Activated CD8-positive, alpha-beta memory T cell treated with anti-CD3 and anti-CD28 coated beads for 1 hour (primary cell): ENCODE data around the gene ZNF771.
A peak's percentile ranks its signal among the peaks of the same experiment; 100 is the strongest.

ENCODE experiments used
- DNase-seq, 2 donors: peaks; one replicate each; pipeline ENCODE4 v3.0.0-alpha.2; 2020; ENCODE audit warnings: low read depth in 1 of 2; ENCODE audit errors: extremely low read depth in 1 of 2

ZNF771 gene

DNA sequence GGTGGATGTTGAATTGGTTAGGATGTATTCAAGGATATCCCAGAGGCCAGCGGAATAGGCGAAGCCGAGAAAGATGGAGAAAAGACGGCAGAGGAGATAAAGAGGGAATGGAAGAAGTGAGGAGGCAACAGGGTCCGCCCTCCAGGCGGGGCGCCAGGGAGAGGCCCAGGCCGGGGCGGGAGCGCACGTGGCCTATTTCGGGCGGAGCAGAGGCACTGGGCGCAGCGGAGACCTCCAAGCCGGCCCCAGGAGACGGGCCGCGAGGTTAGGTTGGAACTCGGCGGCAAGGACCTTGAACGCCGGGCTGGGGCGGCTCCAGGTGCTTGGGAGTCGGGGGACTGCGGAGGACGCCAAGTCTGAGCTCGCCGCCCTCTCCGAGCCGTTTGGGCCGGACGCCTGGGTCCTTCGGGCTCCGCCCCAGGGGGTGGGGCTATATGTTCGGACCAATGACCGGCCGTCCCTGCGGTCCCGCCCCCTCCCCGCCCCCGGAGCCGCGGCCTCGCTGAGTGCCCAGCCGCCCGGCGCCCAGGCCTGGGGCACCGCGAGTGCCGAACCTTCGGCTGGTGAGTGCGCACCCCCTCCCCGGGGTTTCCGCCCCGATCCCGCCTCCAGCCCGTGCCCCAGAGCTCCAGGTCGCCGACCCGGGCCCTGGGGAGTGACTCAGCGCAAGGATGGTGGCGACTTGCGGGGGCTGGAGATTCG lies at the start of gene ZNF771:
TSS of gene ZNF771 (plus strand) at position 505 of the 702 bp plus-strand sequence. CDS start 448 bp downstream, outside the sequence.
- DNase-seq = peak; percentile 60 to 84

DNA sequence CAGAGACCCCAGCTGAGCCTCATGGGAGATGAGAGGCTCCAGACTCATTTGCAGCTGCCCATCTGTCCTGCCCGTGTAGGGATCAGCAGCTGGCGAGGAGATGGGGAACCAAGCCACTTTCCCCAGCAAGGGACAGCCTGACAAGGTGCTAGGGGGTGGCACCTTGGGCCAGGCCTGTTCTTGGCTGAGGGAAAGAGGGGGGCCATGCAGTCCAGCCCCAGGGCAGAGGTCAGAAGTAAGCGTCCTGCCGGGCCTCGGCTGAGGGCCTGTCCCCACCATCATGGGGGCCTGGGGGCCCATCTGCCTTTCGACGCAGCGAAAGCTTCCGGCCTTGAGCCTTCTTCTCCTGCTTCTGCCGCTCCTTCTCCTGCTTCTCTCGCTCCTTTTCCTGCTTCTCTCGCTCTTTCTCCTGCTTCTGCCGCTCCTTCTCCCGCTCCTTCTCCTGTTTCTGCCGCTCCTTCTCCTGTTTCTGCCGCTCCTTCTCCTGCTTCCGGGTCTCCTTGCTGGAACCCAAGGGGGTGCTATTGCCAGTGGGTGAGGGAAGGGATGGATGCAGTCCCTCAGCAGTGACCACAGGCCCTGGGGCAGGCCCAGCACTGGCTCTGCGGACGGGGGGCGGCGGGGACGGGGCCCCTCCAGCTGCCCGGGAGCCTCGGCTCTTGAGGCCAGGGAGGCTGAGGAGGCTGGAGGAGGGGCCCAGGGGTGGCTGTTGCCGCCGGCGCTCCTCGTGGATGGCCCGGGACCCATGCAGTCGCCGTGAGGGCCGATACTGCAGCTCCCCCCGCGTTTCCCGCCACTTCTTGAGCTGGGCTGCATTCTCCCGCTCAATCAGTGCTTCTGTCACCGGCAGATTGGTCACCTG lies 49.5 kb upstream of the ZNF771 start:
- no peak for DNase-seq

DNA sequence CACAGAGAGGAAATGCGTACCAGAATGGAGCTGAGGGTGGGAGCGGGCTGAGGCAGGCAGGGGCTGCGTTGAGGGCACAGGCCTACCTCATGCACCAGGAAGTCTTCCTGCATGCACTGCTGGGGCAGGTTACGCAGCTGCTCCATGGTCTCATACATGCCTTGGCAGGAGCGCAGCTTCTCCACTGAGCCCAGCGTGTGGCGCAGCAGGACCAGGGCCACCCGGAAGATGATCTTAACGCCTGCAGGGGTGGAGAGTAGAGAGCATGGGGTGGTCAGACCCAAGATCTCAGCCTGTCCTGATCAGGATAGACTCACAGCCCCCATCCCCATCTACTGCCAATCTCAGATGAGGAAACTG lies 48.8 kb upstream of the ZNF771 start:
- no peak for DNase-seq

DNA sequence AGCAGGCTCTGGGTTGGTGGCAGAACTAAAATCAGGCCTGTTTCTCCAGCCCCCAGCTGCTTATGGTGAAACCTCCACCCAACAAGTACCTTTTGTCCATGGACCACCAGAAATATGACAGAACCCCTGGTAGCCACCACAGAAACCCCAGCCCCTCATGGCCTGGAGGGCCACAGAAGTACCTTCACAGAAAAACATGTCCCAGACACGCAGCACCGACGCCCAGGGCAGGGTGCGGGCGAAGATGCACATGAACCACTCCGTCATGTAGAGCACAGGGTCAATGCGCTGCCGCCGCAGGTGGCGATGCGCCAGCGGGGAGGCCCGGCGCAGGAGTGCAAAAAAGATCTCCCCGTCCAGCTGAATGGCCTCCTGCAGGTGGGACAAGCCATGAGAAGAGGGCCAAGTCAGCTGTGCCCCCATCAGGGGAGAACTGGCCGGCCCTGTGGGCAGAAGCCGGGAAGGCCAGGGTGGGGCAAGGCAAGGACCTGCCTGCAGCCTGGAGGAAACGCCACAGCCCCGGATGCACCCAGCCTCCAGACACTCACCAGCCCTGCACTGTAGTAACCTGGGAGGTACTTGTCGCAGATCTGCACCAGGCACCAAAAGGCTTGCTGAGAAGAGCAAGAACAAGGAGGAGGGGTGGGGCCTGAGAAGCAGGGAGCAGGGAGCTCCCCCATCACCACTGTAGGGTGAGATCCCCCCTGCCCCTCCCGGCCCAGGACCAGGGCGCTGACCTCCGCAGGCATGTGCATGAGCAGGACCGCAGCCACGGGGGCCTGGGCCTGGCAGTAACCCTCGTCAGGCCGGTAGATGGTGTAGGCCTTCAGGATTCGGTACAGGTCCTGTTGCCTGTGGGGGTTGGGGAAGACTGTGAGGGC lies 48.2 kb upstream of the ZNF771 start:
- DNase-seq = no peak

DNA sequence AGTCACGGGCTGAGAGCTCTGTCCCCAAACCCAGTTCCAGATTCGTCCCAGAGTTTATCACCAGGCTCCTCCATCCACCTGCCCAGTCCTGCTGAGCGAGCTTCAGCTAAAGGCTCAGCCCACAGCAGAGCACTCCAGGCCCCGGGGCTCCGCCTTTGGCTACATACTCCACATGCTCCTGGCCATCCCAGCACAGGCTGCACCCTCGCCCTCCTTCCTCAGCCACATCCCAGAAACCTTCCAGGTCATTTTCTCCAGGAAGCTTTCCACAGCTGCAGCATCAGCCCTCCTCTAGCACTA lies 47.6 kb upstream of the ZNF771 start:
- DNase-seq = no peak

DNA sequence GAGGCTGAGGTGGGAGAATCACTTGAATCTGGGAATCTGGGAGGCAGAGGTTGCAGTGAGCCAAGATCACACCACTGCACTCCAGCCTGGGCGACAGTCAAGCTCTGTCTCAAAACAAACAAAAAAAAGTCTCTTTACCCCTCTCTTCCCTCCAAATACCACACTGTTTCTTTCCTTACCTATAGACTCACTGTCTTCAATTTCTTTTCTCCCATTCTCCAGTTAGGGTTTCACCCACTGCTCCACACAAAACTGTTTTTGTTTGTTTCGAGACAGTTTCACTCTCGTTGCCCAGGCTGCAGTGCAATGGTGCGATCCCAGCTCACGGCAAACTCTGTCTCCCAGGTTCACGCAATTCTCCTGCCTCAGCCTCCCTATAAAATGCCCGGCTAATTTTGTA lies 46.2 kb upstream of the ZNF771 start:
- DNase-seq = no peak

DNA sequence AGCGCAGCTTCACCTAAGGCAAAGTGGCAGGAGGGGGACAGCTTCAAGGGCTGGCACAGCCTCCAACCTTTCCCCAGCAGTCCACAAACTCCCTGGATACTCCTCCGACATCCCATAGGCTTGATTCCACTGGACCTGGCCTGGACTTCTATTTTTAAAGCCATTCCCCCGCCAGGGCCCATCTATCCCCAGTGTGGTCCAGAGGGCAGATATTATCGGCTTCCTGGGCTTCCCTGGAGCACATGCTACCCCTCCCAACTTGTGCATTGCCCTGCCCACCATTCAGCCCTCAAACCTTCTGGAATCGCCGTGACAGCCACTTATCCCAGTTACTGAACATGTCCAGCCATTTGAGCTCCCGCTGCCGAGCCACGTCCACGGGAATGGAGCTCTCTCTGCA lies 42.2 kb upstream of the ZNF771 start:
- DNase-seq = no peak

DNA sequence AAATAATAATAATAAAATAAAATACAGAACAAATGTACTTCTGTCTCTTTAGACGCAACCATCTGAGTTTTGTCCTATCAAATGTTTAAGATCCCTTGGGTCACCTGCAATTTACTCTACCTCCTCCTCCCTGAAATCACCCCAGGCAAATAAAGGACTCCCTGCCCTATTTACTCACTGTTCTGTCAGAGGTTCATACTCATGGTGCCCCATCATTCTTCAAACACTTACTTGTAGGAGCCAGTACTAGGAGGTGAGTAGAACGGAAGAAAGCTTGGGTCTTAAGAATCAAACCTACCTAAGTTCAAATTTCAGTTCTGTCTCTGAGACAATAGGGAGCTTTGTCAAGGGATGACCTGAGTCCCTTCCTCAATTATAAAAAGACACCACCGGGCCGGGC lies 40.9 kb upstream of the ZNF771 start:
- no peak for DNase-seq

DNA sequence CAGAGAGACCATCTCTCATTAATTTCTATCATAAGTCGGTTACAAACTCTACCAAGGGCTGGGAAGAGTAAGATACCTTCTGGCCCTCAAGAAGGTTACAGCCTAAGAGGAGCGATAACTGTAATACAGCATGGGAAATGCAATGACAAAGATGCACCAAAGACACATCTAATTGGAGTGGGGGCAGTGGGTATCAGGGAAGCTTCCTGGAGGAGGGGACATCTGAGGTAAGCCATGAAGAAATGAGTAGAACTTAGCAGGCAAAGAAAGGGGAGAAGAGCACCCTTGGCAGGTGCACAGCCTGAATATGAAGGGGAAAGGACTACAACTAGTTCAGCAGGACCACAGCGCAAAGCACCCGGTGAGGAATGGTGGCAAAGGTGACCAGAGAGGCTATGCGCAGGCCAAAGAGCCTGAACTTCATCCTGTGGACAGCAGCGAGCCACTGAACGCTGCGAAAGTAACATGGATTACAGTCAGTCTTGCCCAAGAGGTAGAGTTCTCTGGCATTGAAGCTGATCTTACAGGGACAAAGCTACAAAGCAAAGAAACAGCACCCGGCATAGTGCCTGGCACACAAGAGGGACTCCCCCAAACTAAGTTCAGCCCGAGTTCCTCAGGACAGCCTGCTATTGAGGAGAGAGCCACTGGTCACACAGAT lies 39.9 kb upstream of the ZNF771 start:
- no peak for DNase-seq

DNA sequence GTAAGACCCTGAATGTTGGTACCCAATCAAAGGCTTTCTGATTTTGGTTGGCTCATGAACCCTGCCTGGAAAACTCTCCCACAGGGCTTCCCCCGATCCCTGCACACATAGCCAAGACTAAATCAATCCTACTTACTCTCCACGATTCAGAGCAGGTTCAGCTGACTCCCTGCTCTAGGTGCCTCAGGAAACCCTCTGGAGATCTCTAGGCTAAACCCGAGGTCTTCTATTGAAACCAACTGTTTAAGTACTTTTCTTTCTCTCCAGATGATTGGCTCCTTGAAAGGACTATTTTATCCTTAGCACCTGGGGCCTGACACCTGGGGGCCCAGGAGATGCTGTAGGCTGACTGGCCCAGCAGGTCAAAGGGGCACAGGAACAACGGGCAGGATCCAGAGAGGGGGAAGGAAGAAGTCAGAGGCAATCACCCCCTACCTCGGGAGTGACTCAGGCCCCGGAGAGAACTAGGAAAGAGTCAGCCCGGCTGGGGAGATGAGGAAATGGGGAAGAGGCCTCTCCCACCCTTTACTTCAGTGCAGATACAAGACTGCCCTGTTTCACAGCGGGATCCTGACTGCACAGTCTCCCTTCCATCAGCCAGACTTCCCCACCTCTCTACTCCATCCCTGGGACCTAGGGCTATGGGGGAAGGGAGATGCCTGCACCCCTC lies 39.1 kb upstream of the ZNF771 start:
- DNase-seq = no peak

DNA sequence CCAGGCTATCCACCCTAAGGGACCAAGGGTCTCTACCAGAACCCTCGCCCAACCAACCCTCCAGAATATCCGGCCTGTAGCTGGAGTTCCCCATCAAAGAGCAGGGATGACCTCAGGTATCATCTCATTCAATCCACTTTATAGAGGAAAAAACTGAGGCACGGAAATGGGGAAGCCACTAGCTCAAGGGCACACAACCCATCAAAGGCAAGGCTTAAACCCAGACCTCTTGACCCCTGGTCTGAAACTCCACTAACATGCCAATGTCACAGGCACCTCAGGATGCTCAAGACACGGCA lies 38.7 kb upstream of the ZNF771 start:
- no peak for DNase-seq

DNA sequence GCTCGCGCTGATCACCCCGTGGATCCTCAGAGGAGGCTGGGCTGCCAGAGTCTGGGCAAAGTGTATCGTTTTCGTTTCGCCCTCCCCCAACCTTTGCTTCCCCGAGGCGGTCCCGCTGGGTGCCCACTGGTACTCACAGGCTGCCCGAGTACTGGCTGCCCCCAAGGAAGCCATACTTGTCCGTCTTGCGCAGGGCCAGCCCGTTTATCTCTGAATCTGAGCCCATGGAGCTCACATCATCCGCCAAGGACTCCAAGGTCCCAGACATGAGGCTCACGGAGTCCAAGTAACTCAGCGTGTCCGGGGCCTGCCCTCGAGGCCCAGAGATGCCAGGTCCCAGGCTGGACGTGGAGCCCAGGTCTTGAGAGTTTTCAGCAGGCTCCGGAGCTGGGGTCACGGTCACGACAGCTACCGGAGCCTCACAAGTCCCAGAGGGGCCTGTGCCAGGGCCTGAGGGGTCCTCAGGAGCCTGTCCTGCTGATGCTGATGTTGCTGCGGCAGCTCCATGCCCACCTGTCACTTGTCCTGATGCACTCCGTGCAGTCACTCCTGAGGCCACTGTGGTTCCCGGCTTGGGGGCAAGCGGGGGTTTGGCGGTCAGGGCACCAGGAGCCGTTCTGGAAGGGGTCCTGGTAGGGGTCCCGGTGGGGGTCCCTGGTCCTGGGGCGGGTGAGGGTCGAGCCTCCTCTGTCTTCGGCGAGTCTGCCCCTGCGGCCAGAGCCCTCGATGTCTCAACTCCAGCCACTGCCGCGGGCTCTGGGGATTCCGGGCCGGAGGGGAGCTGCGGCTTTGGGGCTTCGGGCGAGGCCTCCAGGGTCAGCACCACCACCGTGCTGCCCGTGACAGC lies 38.1 kb upstream of the ZNF771 start:
- DNase-seq = no peak

DNA sequence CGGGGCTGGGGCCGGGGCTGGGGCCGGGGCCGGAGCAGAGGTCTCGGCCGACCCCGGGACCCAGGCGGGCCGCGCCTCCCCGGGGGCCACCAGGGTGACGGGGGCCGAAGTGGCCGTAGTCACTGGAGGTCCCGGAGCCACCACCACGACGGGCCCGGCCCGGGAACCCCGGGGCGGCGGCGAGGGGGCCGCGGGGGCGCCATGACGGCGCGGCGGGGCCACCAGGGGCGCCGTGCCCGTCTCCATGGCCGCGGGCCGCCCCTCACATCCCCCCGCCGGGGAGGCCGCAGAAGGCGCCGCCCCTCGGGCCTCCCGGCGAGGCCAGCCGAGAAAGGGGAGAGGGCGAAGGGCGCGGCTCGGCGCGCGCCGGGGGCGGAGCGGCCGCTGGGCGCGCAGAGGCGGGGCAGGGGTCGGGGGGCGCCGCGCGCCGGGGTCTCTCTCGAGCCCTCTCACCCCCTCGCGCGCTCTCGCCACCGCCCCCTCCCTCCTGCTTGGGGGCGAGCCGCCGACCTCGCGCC lies 37.4 kb upstream of the ZNF771 start:
- DNase-seq = no peak

DNA sequence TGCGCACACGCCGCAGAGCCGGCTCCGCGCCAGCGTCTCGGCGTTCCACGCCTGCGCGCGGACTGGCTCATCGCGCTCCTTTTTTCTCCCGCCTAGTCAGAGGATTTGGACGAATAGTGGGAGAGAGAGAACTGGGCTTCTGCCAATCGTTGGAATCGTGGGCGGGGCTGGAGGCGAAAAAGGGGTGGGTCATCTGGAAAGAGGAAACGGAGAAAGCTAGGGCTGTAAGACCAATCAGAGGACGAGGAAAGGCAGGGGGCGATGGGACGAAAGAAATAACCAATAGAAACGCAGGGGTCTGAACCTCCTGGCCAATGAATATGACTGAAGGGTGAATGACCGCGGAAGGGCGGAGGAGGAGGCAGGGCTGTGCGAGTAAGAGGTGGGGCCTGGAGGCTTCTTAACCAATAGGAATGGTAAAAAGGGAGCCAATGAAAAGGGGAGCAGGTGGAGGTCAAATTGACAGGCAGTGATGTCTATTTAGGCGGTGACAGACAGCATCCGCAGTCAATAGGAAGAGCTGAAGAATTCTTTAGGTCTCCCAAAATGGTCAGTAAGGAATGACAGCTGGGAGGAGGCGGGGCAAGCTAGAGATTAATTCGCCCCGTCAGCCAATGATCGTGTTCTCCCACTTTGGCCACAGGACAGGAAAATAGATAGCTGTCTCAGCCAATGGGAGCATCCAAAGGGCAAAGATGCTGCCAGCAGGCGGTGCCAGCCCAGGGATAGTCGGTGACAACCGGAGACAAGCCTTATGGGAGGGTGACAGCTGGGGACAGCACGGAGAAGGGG lies 36.8 kb upstream of the ZNF771 start, which contains the start of gene TBC1D10B:
TSS of gene TBC1D10B (minus strand) at position 39 of the 792 bp plus-strand sequence. CDS start 311 bp downstream, outside the sequence.
- peak; percentile 93 to 99 for DNase-seq

DNA sequence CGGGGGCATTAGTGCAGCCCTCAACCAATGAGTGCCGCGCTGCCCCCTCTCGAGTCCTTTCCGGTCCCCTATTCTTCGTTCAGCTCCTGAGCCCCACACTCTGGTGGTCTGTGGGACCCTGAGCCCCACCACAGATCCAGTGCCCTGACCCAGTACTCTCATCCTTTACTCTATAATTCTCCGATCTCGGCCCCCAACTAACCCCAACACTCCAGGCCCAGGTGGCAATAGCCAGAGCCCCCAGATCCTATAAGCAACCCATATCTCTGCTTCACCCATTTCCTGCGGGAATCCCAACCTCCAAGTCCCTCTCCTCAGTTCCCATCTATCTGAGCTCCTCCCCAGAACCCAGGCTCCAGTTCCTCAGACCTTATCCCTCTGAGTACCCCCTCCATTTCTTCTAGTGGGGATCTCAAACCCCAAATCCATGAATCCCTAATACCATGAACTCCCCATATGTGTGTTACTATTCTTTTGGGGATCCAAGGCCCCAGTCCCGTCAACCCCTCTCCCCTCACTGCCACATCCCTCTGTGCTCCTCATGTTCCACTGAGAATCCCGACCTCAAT lies 36.1 kb upstream of the ZNF771 start:
- no peak for DNase-seq

DNA sequence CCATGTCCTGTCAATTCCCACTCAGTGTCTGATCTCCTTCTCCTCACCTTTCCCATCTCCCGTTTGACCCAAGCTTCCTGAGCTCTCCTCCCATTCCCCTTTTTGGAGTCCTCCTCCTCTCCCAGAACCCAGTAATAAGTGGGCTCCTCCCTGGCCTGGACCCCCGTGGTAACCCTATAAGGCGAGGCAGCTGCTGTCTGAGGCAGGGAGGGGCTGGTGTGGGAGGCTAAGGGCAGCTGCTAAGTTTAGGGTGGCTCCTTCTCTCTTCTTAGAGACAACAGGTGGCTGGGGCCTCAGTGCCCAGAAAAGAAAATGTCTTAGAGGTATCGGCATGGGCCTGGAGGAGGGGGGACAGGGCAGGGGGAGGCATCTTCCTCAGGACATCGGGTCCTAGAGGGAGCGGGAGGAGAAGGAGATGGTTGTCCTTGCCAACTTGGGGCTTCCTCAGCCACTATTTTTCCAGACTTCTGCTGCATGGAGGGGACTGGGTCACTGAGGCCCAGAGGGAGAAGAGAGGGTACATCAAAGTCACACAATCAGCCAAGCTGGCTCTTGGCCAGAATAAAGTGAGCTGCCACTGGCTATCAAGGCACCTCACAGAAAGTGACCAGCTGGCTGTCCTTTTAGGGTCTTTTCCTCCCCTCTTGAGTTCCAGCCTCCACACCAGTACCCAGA lies 35.2 kb upstream of the ZNF771 start:
- no peak for DNase-seq

DNA sequence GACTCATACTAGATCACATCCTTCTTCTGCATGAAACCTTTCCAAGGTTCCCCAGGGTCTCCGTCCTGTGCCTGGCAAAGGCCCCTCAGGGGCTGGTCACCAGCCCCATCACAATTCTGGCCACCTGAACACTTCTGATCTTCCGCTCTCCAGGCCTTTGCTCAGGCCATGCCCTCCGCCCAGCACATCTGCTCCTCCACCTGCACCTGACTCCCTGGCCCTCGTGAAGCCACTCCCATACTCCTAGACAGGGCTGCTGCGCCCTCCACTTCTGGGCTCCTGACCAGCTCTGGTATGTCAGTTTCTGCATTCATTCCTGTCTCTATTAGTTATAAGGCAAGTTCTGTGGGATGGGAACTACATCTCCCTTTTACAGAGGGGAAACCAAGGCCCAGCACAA lies 34.7 kb upstream of the ZNF771 start:
- DNase-seq = no peak

DNA sequence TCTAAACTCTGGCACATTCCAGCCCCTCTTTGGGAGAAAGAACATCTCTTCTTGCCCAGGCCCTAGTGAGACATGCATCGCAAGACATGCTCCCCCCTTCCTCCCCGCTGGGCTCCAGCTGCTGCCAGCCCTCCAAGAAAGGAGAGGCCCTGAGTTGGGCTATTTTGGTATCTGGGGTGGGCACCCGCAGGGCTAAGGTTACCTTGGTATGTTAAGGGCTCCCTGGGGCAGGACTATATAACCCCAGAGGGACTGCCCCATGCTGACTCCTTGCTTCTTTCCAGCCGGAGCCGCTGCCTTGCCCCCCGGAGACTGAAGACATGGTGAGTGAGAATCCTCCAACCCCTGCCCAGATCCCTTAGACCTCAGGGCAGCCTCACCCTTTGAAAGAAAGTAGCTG lies 32.9 kb upstream of the ZNF771 start, which contains the start of gene MYL11:
TSS of gene MYL11 (plus strand) at position 265 of the 400 bp plus-strand sequence. CDS start at position 321, 56 bp downstream.
- no peak for DNase-seq
